Smooth muscle cell (in vitro differentiated cells): ENCODE results near the gene CETP. TPM values are rescaled to one million over a fixed set of nuclear protein-coding genes. Genes with fewer than 3 reads are reported as not detected.

Source experiments
- DNase-seq: peaks from one replicate; lab custom pipeline; 2025; ENCODE audit not compliant: unreplicated experiment; lab: John Stamatoyannopoulos, UW
- H2AFZ ChIP-seq: fragments of 200-600 bp; sonication (generic); 2 replicates; pipeline ENCODE4 v1.6.0; 2016; ENCODE audit warnings: antibody characterized with exemption, low read depth, mild to moderate bottlenecking
- H3F3A ChIP-seq: fragments of 200-600 bp; sonication (generic); 2 replicates; pipeline ENCODE4 v1.6.0; 2017; ENCODE audit warnings: antibody characterized with exemption, low read depth
- H3K27ac ChIP-seq: fragments of 200-600 bp; sonication (generic); 2 replicates; pipeline ENCODE4 v1.5.1; 2016; ENCODE audit warnings: low read depth, mild to moderate bottlenecking
- H3K27me3 ChIP-seq: fragments of 200-600 bp; sonication (generic); 2 replicates; pipeline ENCODE4 v1.6.1; 2016; ENCODE audit warnings: low read depth, mild to moderate bottlenecking
- H3K36me3 ChIP-seq: fragments of 200-600 bp; sonication (generic); 2 replicates; pipeline ENCODE4 v1.5.1; 2016; ENCODE audit warnings: low read depth
- H3K4me1 ChIP-seq: fragments of 200-600 bp; sonication (generic); 2 replicates; pipeline ENCODE4 v1.5.1; 2016; ENCODE audit warnings: low read depth
- H3K4me2 ChIP-seq: fragments of 200-600 bp; sonication (generic); 2 replicates; pipeline ENCODE4 v1.6.0; 2016; ENCODE audit warnings: mild to moderate bottlenecking
- H3K4me3 ChIP-seq: fragments of 200-600 bp; sonication (generic); 2 replicates; pipeline ENCODE4 v1.5.1; 2016; ENCODE audit warnings: mild to moderate bottlenecking
- H3K79me2 ChIP-seq: fragments of 200-600 bp; sonication (generic); 2 replicates; pipeline ENCODE4 v1.6.0; 2016; ENCODE audit warnings: low read depth, mild to moderate bottlenecking
- H3K9ac ChIP-seq: fragments of 200-600 bp; sonication (generic); 2 replicates; pipeline ENCODE4 v1.6.0; 2016; ENCODE audit warnings: low read depth
- H3K9me3 ChIP-seq: fragments of 200-600 bp; sonication (generic); replicated peaks from 2 replicates; pipeline ENCODE4 v1.5.1; 2016; ENCODE audit warnings: low read depth
- H4K20me1 ChIP-seq: fragments of 200-600 bp; sonication (generic); 2 replicates; pipeline ENCODE4 v1.6.0; 2016; ENCODE audit warnings: low read depth
- CTCF ChIP-seq: fragments of 200-600 bp; sonication (generic); IDR thresholded peaks from 2 replicates; pipeline ENCODE4 v1.5.1; 2017; ENCODE audit warnings: borderline replicate concordance, mild to moderate bottlenecking, antibody characterized with exemption; ENCODE audit not compliant: insufficient read depth, poor library complexity, severe bottlenecking
- WGBS: methylation state at CpG from one replicate; pipeline ENCODE4 v1.1.7; 2016; ENCODE audit warnings: low lambda C conversion rate; 5-methylcytosine and 5-hydroxymethylcytosine counted together
- polyA plus RNA-seq: library from polyadenylated mRNA; unstranded; fragments of >200 nt; fragmentation: Nextera tagmentation; extraction: Ambion mirVana; gene quantifications from 2 replicates; pipeline ENCODE4 v1.2.1, GENCODE V29; 2016
- total RNA-seq: library from RNA; depleted of rRNA; stranded (reverse); fragments of >200 nt; gene quantifications from 2 replicates; pipeline ENCODE4 v1.2.3, GENCODE V29; 2014

The CETP gene
- total and polyA plus RNA-seq, 2 experiments from 2014 or later = not detected

GRCh38 chr16:57022445-57022844 lies 60.7 kb downstream of the CETP start:
- 92% methylated on average over 7 of the region's 7 CpGs for WGBS
- no peak for DNase-seq
- H3K4me3 ChIP-seq = no peak overlapping the region
- H3K4me1 ChIP-seq = no peaks in the 10 kb centered on the region
- H3K9me3 ChIP-seq = no peaks in the 10 kb centered on the region
- H3K27me3 ChIP-seq = no peaks in the 10 kb centered on the region
- no peaks in the 10 kb centered on the region for H4K20me1 ChIP-seq
- H3K4me2 ChIP-seq = no peak overlapping the region
- H3K79me2 ChIP-seq = no peaks in the 10 kb centered on the region
- no peaks in the 10 kb centered on the region for H3F3A ChIP-seq
- no peak overlapping the region for H2AFZ ChIP-seq
- no peaks in the 10 kb centered on the region for H3K36me3 ChIP-seq
- no peak overlapping the region for H3K27ac ChIP-seq
- H3K9ac ChIP-seq = no peak overlapping the region
- TF ChIP-seq CTCF = no peak

GRCh38 chr16:57023541-57024249 lies 61.9 kb downstream of the CETP start:
- no peaks in the 10 kb centered on the region for H3F3A ChIP-seq
- H3K9me3 ChIP-seq = no peaks in the 10 kb centered on the region
- no peaks in the 10 kb centered on the region for H3K79me2 ChIP-seq
- no peak overlapping the region for H2AFZ ChIP-seq
- TF ChIP-seq CTCF = no peak
- WGBS = 95% methylated on average over 8 of the region's 8 CpGs
- H3K27me3 ChIP-seq = no peaks in the 10 kb centered on the region
- no peak overlapping the region for H3K4me2 ChIP-seq
- no peaks in the 10 kb centered on the region for H4K20me1 ChIP-seq
- DNase-seq = no peak
- H3K9ac ChIP-seq = no peak overlapping the region
- H3K4me1 ChIP-seq = no peaks in the 10 kb centered on the region
- no peaks in the 10 kb centered on the region for H3K36me3 ChIP-seq
- H3K27ac ChIP-seq = no peak overlapping the region
- H3K4me3 ChIP-seq = no peak overlapping the region

- Histone ChIP-seq H3K4me1 (no peaks in the 10 kb centered on the region), H3K4me3 (no peak overlapping the region), H4K20me1 (no peaks in the 10 kb centered on the region), H3K9ac (no peak overlapping the region), H3K36me3 (no peaks in the 10 kb centered on the region), H3K27me3 (no peaks in the 10 kb centered on the region), H3K27ac (no peak overlapping the region), H3K9me3 (no peaks in the 10 kb centered on the region), H3K79me2 (no peaks in the 10 kb centered on the region), H3K4me2 (no peak overlapping the region), H2AFZ (no peak overlapping the region), H3F3A (no peaks in the 10 kb centered on the region)
- 91% methylated on average over 19 of the region's 19 CpGs for WGBS
- no peak for DNase-seq
- no peak for TF ChIP-seq CTCF
Observed at GRCh38 chr16:57024894-57025680, 63.3 kb downstream of the CETP start.
